Body of pancreas (tissue), 4 donors: Measurements from ENCODE around the gene FOXL2. TPM values are rescaled to one million over a fixed set of nuclear protein-coding genes. Genes with fewer than 3 reads are reported as not detected.

Experiments
- ATAC-seq: fragments of 150-250 bp; one replicate; pipeline ENCODE4 v1.9.1; 2016
- DNase-seq, 4 donors: peaks; one replicate each; pipeline ENCODE4 v3.0.0-alpha.2; 2019
- H3K27ac ChIP-seq, 4 donors: fragments of 200-600 bp; sonication (generic); 1 replicate in 3 of 4; 2 replicates in 1 of 4; pipeline versions ENCODE4 v1.5.1 to v1.6.1; 2016 to 2019; ENCODE audit warnings: mild to moderate bottlenecking in 1 of 4, mixed read lengths in 1 of 4, moderate library complexity in 1 of 4
- H3K27me3 ChIP-seq, 2 donors: fragments of 200-600 bp; sonication (generic); one replicate each; pipeline ENCODE4 v1.6.0; 2016; ENCODE audit warnings: mild to moderate bottlenecking in 1 of 2
- H3K36me3 ChIP-seq, 2 donors: fragments of 200-600 bp; sonication (generic); replicated peaks in 1 of 2; 2 replicates each; pipeline ENCODE4 v1.5.1; 2016; ENCODE audit warnings: low read depth in 2 of 2; ENCODE audit not compliant: insufficient read depth in 1 of 2
- H3K4me1 ChIP-seq: fragments of 200-600 bp; sonication (generic); one replicate; pipeline ENCODE4 v1.6.0; 2016
- H3K4me3 ChIP-seq, 2 donors: fragments of 200-600 bp; sonication (generic); 1 replicate in 1 of 2; 2 replicates in 1 of 2; pipeline ENCODE4 v1.5.1; 2016 to 2019
- H3K9me3 ChIP-seq, 3 donors: fragments of 200-600 bp; sonication (generic); 1 replicate in 2 of 3; 2 replicates in 1 of 3; pipeline ENCODE4 v1.5.1; 2016
- POLR2A ChIP-seq, 3 donors: fragments of 450-650 bp; IDR thresholded peaks; one replicate each; pipeline ENCODE4 v1.6.1; 2016; ENCODE audit warnings: antibody characterized with exemption in 3 of 3, mild to moderate bottlenecking in 2 of 3
- WGBS, 2 donors: methylation state at CpG; one replicate each; pipeline ENCODE4 v1.1.5; 2017; 5-methylcytosine and 5-hydroxymethylcytosine counted together
- intact Hi-C: fragments of 100-400 bp; cut with DNase I; formaldehyde crosslinking; loops from one replicate; pipeline ENCODE4 v1.15.1; 2023
- total RNA-seq, 2 donors: library from RNA; depleted of rRNA; stranded (reverse); fragments of >200 nt; gene quantifications; one replicate each; pipeline ENCODE4 v1.1.0, GENCODE V29; 2016
- TF ChIP-seq, protein P1 (sequence below), 7 experiments: fragments of 450-650 bp in 4 of 7; fragments of 200-600 bp in 3 of 7; sonication (generic) in 3 of 7; IDR thresholded peaks; one replicate each; pipeline ENCODE4 v1.5.1; 2016 to 2019; ENCODE audit warnings: antibody characterized with exemption in 7 of 7

The FOXL2 gene
- total RNA-seq, 2 donors from 2014 or later: 0.26 TPM; not detected in 1

DNA sequence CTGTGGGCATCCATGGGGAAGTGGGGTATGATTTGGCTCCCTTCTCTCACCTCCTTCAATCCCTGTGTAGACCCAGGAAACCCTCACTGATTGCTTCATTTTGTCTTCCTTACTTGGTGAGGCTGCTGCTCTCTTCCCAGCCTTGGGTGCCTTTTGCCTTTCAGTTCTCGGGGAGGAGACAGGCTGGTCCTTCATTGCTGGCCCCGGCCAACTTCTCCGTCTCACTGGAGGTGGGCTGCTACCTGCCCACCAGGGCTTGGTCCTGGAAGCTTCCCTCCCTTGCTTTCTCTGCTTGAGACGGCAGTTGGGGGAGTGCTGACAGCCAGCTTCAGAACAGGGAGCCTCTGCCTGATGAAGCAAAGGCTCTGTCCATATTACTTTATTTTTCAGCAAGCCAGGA, 4.7 kb downstream of the FOXL2 start:
- no peak overlapping the region for H3K4me3 ChIP-seq
- intact Hi-C loops: loop anchor here (5.0 kb wide), 1 partner anchor 385 kb away; no protein-coding TSS in a partner anchor
- no peak overlapping the region for H3K27ac ChIP-seq
- ATAC-seq (no peak), DNase-seq (no peak)
- TF ChIP-seq POLR2A (IDR thresholded peaks at IDR 0.05): no peak
- TF ChIP-seq, protein P1, sequence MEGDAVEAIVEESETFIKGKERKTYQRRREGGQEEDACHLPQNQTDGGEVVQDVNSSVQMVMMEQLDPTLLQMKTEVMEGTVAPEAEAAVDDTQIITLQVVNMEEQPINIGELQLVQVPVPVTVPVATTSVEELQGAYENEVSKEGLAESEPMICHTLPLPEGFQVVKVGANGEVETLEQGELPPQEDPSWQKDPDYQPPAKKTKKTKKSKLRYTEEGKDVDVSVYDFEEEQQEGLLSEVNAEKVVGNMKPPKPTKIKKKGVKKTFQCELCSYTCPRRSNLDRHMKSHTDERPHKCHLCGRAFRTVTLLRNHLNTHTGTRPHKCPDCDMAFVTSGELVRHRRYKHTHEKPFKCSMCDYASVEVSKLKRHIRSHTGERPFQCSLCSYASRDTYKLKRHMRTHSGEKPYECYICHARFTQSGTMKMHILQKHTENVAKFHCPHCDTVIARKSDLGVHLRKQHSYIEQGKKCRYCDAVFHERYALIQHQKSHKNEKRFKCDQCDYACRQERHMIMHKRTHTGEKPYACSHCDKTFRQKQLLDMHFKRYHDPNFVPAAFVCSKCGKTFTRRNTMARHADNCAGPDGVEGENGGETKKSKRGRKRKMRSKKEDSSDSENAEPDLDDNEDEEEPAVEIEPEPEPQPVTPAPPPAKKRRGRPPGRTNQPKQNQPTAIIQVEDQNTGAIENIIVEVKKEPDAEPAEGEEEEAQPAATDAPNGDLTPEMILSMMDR (IDR thresholded peaks at IDR 0.05): no peak
- peaks cover 0 to 72% of the 10 kb centered on the region in 2 donors for H3K27me3 ChIP-seq
- no peaks in the 10 kb centered on the region for H3K36me3 ChIP-seq
- H3K9me3 ChIP-seq: no peaks in the 10 kb centered on the region
- WGBS, 2 donors: 83 to 85% methylated on average over 3 to 4 of the region's 4 CpGs
- peaks cover 57% of the 10 kb centered on the region for H3K4me1 ChIP-seq

DNA sequence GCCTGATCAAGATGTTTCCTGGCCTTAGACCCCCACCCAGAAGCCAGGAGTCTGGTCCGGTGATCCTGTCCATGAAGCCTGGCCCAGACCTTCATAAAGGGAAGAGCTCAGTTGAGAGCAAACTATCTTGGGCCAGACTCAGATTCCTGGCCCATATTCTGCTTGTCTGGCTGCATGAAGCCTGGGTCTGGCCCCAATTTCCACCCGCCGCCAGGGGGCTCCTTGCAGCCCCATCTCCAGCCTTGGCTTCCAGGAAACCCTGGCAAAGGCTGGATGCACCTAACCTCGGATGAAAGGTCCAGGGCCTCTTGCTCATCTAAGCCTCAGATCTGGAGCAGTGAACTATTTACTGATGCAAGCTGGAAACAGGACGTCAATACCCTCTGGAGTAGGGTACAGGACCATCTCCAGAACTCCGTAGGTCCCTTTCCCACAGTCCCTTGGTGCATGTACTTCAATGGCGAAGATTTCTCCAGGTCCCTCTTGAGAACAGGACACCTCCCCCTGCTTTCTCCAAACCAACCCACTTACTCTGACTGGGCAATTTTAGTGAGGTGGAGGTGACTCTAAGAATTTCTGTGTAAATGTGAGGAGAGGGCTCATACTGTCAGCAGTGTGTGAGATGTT, 5.6 kb downstream of the FOXL2 start:
- no peaks in the 10 kb centered on the region for H3K9me3 ChIP-seq
- no peaks in the 10 kb centered on the region for H3K36me3 ChIP-seq
- TF ChIP-seq POLR2A (IDR thresholded peaks at IDR 0.05): no peak
- TF ChIP-seq, protein P1 (IDR thresholded peaks at IDR 0.05): peak; percentile 24 to 57 (median 44)
- peaks cover 6 to 69% of the 10 kb centered on the region in 2 donors for H3K27me3 ChIP-seq
- peaks cover 57% of the 10 kb centered on the region for H3K4me1 ChIP-seq
- intact Hi-C loops: loop anchor here (5.0 kb wide), 1 partner anchor 386 kb away; no protein-coding TSS in a partner anchor
- WGBS, 2 donors: 44 to 89% methylated on average over 3 to 7 of the region's 7 CpGs
- no peak overlapping the region for H3K4me3 ChIP-seq
- DNase-seq: peak in 3 of 4 donors; percentile 35 to 70 (median 47)
- H3K27ac ChIP-seq: no peak overlapping the region
- no peak for ATAC-seq

DNA sequence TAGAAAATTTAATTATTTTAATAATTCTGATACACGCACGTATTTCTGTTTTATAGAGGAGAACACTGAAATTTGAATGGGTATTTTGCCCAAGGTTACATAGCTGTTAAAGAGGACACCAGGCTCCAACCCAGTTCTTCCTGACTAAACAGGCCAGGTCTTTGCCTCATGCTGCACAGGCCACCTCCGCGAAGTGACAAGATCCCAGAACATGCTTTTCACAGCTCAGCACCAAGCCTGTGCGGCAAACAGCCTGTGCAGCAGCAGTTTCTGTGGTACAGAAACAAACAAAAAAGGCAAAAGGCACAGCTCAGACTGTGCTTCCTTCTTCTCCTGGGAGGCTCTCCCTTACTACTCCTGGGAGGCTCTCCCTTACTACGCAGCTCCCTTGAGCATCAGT, 6.5 kb downstream of the FOXL2 start:
- Histone ChIP-seq H3K9me3 (no peaks in the 10 kb centered on the region), H3K27me3 (peaks cover 6 to 63% of the 10 kb centered on the region in 2 donors), H3K4me3 (no peak overlapping the region), H3K27ac (no peak overlapping the region), H3K36me3 (no peaks in the 10 kb centered on the region), H3K4me1 (peaks cover 57% of the 10 kb centered on the region)
- 65 to 79% methylated on average over 6 of the region's 6 CpGs for WGBS, 2 donors
- DNase-seq (no peak), ATAC-seq (no peak)
- TF ChIP-seq, protein P1 (IDR thresholded peaks at IDR 0.05): no peak
- no peak for TF ChIP-seq POLR2A (IDR thresholded peaks at IDR 0.05)
- intact Hi-C loops: loop anchor here (5.0 kb wide), 1 partner anchor 387 kb away; no protein-coding TSS in a partner anchor

DNA sequence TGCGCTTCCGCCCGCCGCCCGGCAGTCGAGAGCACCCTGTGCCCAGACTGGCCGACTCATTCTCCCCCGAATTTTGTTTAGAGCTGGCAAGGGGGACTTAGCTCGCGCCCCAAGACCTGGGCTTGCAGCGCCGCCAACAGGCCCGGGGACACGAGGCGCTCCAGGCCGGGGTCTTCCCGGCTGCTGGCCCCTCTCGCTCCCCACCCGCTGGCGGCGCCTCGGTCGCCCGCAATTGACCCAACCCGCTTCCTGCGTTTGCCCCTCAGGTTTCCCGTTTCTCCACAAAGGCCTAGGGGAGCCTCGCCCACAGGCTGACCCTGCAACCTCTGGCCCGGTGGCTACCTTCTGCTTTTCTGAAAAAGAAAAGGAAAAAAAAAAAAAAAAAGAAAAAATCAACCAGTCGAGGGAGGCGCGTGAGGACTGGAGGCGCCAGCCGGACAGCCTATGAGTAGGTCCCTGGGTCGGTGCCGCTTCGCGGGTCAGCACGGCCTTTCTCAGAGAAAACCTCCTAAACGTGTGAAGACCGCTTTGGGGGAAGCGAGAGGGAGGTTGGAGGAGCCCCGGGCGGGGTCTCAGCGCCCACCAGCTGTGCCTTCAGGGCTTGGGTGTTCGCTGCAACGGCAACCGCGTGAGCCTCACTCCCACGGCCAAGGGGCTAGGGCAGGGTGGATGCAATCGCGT, 7.2 kb downstream of the FOXL2 start:
- no peak for TF ChIP-seq POLR2A (IDR thresholded peaks at IDR 0.05)
- TF ChIP-seq, protein P1 (IDR thresholded peaks at IDR 0.05): no peak
- DNase-seq: no peak
- Histone ChIP-seq H3K9me3 (no peaks in the 10 kb centered on the region), H3K4me3 (no peak overlapping the region), H3K4me1 (peaks cover 50% of the 10 kb centered on the region), H3K27me3 (peaks cover 6 to 58% of the 10 kb centered on the region in 2 donors), H3K36me3 (no peaks in the 10 kb centered on the region), H3K27ac (no peak overlapping the region)
- 17 to 31% methylated on average over 29 to 52 of the region's 52 CpGs for WGBS, 2 donors
- intact Hi-C loops: loop anchor here (5.0 kb wide), 1 partner anchor 388 kb away; no protein-coding TSS in a partner anchor
- no peak for ATAC-seq
